Stimulated activated CD4-positive, alpha-beta T cell treated with anti-CD3 and anti-CD28 coated beads, Interleukin-2, amount 100 ng/mL, for 48 hours (primary cell): ENCODE results near the gene TSPYL2.

Experiments used
- DNase-seq, 2 donors: peaks; one replicate each; pipeline ENCODE4 v3.0.0-alpha.2; 2020

TSPYL2 gene

DNA sequence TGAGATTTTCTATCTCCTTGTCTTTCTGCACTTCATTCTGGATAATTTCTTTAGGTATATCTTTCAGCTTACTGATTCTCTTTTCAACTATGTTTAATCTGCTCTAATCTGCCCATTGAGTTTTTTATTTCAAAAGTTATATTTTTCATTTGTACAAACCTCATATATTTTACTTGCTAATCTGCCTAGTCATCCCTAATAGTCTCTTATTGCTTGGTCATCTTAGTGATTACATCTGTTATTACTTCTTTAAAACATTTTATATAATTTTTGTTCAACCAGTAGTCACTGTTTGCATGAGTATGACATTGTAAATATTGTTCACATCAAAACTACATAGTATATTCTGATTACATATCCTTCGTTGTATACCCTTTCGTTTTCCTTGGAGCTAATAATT, 44.2 kb downstream of the TSPYL2 start:
- no peak for DNase-seq

DNA sequence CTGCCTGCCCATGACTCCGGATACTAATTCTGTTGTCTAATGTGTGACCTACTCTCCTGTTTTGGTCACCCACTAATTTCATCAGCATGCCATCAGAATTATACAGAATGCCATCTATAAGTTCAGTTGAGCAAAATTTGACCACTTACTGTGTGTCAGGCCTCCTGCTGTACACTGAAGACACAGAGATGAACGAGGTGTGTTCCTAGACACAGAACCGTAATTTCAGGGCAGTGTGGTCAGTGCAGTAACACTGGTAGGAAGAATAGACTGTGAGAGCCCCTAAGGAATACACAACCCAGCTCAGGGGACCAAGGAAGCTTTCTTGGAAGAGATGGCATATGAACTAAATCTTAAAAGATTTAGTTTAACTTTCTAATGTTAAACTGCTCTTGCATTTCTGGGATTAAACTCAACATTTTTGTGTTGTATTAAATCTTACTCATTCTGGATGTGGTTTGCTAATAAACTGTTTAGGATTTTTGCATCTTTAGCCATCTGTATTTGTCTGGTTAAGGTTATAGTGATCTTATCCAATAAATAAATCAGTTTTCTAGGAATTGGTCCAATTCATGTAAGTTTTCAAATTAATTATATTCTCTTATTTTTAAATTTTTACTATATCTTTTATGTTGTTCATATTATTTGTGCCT, 46.1 kb downstream of the TSPYL2 start:
- DNase-seq: no peak

DNA sequence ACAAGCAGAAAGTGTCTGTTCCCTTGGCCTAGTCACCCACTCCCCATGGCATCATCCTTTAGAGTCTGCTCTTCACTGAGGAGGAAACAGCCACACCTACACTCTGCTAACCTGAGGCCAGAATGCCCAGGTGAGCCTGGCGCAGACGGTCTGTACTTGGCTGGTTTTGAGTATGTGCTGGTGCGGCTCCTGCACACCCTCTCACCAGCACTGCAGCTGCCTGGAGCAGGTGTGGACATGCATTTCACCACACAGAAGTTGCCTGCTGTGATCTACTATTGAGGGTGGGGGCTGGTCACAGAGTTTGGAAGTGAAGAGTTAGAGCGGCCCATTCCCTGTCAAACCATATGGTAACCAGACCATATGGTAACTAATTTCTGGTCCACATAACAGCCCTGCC, 51.2 kb downstream of the TSPYL2 start:
- DNase-seq: no peak

DNA sequence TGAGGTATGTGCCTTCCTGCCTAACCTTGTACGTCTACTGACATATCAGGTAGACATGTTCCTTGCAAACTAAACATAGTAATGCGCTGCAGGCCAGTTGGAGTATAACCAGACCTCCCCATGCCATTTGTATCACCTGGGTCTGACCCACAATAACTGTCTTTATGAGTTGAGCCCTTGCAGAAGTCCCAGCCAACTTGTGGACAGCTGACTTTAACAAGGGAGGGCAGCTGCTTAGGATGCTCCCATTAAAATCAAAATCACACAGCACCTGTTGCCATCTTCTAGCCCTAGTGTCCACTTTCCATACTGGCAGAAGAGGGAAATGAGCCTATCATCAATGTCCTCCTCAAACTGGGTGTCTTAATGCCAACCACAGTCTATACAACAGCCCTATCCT, 53.4 kb downstream of the TSPYL2 start:
- DNase-seq: no peak
